Pulmonary artery endothelial cell (primary cell): ENCODE data around the gene ENTPD3. TPM values are rescaled to one million over a fixed set of nuclear protein-coding genes. Genes with fewer than 3 reads are reported as not detected.

ENCODE experiments used
- DNase-seq: peaks from one replicate; pipeline ENCODE4 v3.0.0-alpha.2; 2011; ENCODE audit warnings: low read depth, low spot score
- total RNA-seq: library from RNA; depleted of rRNA; stranded (reverse); fragments of >200 nt; gene quantifications from 2 replicates; pipeline ENCODE4 v1.2.3, GENCODE V29; 2014

The ENTPD3 gene
- 0.07 TPM in 1 of 2 replicates, not detected in the other for total RNA-seq

DNA sequence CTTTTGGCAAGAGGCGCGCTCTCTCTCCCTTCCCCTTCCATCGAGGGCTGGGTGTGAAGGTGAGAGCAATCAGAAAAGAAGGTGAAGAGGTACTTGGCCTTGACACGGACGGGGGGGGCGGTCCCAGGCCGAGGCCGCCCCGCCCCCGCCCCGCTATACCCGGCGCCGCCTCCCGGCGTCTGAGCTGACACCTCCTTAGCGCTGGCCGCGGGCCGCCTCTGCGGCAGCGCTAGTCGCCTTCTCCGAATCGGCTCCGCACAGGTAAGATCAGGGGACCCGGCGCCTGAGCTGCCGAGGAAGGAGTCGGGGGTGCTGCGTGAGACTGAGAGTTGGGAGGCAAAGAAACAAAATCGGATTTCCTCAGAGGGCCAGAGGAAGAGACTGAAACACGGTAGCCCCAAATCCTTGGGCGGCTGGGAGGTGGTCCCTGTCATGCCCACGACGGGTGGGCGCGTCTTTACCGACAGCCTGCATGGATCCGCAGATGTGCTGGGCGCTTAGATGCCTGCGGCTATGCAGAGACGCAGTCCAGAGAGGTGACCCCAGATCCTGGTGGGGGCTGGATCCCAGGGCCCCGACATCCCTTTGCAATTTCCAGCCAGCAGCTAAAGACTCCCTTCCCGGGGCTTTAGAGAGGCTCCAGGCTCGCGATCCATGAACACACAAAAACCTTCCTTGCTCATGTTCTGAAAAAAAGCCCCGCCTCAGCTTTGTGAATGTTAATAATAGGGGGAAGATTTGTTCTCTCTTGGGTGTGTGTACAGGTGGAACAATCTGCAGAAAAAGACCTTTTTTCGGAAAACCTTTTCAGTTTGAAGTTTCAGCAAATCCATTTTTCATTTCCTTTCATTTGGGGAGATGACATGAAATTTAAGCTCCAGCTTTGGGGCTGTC lies at the start of gene ENTPD3:
Gene ENTPD3, plus strand, starts transcription at position 184 of the 894 bp plus-strand sequence. CDS start 874 bp downstream, outside the sequence.
- DNase-seq, result no peak

DNA sequence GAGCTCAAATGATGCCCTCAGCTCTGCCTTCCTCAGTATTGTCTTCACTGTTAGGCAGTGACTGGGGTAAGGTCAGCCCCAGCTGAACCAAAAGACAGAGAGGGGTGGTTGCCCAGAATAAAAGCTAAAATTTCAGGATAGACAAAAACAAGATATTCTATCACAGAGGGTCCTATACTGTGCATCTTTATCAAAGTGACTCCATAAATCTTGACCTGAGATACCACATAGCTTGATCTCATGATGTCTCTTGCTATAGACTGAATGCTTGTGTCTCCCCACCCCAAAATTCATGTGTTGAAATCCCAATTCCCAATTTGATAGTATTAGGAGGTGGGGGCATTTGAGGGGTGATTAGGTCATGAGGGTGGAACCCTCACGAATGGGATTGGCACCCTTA lies 47.1 kb upstream of the ENTPD3 start:
- DNase-seq, result no peak

DNA sequence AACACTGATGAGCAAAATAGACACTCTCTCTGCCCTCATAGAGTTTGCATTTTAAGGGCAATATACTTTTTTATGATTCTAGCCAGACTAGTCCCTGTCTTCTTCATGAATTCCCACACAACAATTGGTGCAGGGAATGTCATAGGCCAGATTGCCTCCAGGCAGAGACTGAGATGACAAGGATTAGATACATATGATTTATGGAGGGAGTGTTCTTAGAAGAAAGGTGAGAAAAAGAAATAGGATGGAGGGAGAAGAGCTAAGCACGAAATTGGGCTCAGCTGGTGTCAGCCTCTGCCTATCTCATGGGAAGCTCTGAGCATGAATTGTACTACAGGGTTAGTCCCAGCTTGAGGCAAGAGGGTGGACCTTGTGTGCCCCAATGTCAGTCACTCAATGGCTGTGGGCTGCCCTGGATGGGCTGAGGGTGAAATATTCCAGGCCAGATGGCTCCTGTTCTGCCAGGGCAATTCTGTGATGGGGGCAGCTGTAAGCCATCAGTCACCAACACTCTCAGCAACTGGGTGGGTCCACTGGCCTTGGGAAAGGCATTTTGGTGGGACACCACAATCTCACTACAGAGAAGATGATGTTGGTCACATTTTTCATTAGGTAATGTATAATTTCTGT lies 46.3 kb upstream of the ENTPD3 start:
- DNase-seq, result no peak

DNA sequence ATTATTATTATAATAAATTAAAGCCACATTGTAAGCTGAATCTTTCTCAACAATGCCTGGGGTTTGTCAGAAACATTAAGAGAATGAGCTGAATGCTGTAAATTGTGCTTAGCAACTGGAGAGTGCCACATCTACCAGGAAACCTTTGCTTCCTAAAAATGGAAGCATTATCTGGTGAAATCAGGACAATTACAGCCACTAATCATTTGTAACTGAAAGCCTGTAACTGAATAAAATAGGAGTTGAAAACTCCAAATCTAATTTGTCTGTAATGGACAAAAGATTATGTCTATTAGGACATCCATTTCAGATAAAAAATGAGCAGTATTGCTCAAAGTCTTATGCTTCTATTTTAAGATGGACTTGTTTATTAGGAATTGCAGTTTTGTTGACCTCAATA lies 45.3 kb upstream of the ENTPD3 start:
- DNase-seq, result no peak

- DNase-seq, result no peak
Measured at GRCh38 chr3:40350529-40350928, 36.5 kb upstream of the ENTPD3 start.

DNA sequence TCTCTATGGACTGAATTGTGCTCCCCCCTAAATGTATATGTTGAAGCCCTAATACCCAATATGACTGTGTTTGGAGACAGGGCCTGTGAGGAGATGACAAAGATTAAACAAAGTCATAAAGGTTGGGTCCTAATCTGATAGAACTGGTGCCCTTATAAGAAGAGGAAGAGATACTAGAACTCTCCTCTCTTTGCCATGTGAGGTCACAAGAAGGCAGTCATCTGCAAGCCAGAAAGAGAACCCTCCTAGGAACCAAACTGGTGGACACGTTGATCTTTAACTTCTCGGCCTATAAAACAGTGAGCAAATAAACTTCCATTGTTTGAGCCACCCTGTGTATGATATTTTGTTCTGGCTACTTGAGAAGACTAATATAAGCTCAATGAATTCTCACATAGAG lies 31.6 kb upstream of the ENTPD3 start:
- DNase-seq, result no peak

DNA sequence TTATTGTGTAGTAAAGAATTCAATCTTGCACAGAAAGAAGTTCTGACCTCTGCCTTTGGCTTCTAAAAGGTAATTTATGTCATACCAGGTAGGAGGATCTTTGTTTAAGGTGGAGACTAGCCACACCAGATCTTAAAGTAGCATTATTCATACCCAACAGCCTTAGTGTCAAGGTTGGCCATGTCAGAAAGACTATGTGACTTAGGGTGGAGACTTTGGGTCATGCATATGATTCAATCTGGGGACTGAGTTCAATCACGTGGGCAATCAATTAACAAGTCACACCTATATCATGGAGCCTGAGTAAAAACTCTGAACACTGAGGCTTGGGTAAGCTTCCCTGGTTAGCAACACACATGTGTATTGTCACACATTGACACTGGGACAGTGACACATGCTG lies 28.5 kb upstream of the ENTPD3 start:
- no peak for DNase-seq

- DNase-seq, result no peak
Measured at GRCh38 chr3:40363674-40364073, 23.3 kb upstream of the ENTPD3 start.

GRCh38 chr3:40366203-40367162 lies 20.5 kb upstream of the ENTPD3 start:
- no peak for DNase-seq

DNA sequence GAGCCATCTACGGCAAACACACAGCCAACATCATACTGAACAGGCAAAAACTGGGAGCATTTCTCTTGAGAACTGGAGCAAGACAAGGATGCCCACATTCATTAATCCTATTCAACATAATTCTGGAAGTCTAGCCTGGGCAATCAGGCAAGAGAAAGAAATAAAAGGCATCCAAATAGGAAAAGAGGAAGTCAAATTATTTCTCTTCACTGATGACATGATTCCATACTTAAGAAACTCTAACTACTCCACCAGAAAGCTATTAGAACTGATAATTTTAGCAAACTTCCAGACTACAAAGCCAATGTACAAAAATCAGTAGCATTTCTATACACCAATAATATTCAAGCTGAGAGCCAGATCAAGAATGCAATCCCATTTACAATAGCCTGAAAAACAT lies 17.3 kb upstream of the ENTPD3 start:
- no peak for DNase-seq

GRCh38 chr3:40377822-40378221 lies 9.2 kb upstream of the ENTPD3 start:
- DNase-seq, result no peak

DNA sequence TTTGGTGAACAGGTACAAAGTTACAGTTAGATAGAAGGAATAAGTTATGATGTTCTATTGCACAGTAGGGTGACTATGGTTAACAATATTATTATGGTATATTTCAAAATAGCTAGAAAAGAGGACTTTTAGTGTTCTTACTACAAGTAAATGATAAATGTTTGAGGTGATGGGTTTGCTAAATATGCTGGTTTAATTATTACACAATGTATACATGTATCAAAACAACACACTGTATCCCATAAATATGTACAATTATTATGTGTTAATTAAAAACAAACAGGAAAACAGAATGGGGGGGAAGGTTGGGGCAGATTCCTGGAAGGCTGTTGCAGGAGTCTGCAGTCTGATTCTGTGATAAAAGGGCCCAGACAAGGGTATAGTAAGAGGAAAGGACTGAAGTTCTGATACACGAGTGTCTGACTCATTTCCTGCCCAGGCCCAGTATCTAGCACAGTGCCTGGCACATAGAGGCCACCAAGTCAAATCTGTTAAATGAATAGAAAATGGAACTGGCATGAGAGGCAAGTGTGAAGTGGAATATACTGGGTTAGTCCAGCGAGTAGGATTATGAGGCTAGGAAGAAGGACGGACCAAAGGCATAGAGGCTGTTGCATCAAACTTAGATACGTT lies 7.2 kb upstream of the ENTPD3 start:
- DNase-seq, result no peak

DNA sequence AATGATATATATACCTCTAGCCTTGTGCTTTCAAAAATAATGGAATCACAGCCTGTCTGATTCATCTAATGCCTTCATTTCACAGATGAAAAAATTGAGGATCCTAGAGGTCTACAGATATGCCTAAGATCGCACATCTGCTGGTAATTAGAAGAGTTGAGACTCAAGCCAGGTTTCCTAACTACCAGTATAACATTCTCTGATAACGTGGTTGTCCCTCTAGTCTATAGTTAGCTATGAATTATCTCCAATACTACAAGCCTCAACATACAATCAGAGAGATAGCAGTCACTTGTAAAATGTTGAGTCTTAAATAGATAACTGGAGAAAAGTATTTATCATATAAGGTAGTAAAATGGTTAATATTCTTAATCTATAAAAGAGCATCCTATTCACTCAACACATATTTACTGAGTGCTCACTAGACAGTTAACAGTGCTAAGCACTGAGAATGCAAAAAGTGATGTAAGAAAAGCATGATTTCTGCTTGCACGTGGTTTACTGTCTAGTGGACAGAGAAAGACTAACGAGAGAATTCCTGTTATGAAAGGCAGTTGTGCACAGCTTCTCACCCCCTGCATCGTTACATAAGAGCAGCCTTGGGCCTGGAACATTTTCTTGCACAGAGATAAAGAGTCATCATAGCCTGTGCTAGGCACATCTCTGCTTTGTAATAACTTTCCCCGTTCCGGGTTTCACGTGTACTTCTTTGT lies 4.9 kb upstream of the ENTPD3 start:
- no peak for DNase-seq

GRCh38 chr3:40382617-40382979 lies 4.4 kb upstream of the ENTPD3 start:
- no peak for DNase-seq

DNA sequence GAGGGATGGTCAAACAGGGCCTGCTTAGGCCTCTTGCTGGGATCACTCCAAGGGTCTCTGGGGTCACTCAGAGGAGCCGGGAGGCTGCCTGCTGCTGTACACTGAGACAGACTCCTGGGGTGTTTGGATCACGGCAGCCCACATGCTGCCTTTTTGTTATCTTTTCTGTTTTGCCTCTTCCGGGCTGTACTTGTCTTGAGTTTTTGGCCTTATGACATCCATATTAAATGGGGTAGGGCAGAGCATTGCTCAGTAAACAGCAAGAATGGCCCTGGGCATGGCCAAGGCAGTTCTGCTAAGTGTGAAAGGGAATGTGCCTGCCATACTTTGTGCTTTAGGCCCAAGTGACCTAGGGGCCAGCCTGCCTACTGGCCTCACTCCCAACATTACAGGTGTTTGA lies 771 bp upstream of the ENTPD3 start:
- no peak for DNase-seq

DNA sequence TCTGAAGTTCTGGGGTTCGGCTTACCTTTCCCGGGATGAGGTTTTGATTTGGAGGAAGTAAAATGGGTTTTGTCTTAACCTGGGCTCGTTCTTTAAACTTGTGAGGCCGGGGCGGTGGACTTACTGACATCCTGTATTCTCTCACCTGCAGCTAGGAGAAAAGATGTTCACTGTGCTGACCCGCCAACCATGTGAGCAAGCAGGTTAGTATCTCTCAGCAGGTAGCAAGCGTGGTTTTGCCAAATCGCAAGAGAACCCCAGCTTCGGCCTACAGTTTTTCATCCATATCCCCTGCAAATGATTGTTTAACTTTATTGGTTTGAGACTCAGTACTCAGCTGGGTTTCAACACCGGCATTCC lies 891 bp downstream of the ENTPD3 start:
- no peak for DNase-seq

DNA sequence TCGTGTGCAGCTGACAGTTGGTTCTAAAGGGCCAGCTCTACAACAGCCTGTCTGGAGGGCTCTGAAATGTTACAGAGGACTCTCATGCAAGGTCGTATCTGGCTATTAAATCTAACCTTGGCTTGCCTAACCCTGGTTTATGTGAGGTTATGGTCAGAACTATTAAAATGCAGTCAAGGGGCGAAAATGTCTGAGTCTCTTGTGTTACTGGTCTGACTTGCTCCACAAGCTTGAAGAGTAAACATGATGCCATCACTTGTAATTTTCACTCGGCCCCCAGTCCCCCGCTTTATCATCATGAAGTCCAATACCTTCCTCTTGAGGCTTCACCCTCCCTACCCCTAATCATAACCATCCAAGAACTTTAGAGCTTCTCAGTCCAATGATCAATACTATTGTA lies 9.4 kb downstream of the ENTPD3 start:
- DNase-seq, result no peak

GRCh38 chr3:40397129-40397528 lies 10.1 kb downstream of the ENTPD3 start:
- no peak for DNase-seq

- DNase-seq, result no peak
Measured at GRCh38 chr3:40397912-40398311, 10.9 kb downstream of the ENTPD3 start.

DNA sequence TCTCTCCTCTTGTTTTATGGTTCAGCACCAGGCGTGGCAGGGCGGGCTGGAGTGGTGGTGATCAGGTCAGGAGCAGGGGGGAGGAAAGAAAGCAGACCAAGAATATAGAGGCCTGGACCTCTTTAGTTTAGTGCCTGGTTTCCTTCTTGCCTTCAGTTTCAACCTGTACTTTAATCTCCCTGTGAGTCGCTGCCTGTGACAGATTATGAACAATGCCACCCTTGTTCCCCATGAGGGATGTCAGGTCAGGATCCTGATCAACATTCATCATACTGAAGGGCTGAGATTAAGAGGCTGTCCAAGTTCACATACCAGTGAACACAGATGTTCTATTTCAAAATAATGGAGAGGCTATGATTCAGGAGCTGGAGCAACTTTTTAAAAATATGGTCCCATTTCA lies 11.4 kb downstream of the ENTPD3 start:
- DNase-seq, result no peak
